GM23338 (cell line): ENCODE results near the gene ISL1. TPM values are rescaled to one million over a fixed set of nuclear protein-coding genes. Genes with fewer than 3 reads are reported as not detected.

ENCODE experiments used
- ATAC-seq: fragments of 200-7000 bp; cut with Tn5 transposase; 3 replicates; pipeline ENCODE4 v1.9.1; 2020
- DNase-seq: peaks from one replicate; pipeline ENCODE4 v3.0.0-alpha.2; 2015; ENCODE audit warnings: low spot score
- H2AFZ ChIP-seq: fragments of 200-600 bp; sonication (generic); 2 replicates; pipeline ENCODE4 v1.8.0; 2016; ENCODE audit warnings: antibody characterized with exemption, mild to moderate bottlenecking, moderate library complexity
- H3F3A ChIP-seq: fragments of 200-600 bp; sonication (generic); replicated peaks from 2 replicates; pipeline ENCODE4 v1.8.0; 2017; ENCODE audit warnings: antibody characterized with exemption, mixed run types, low read depth
- H3K27ac ChIP-seq: fragments of 200-600 bp; sonication (generic); 2 replicates; pipeline ENCODE4 v1.6.1; 2016; ENCODE audit warnings: low read depth
- H3K27me3 ChIP-seq: fragments of 200-600 bp; sonication (generic); 2 replicates; pipeline ENCODE4 v1.8.0; 2016; ENCODE audit warnings: mild to moderate bottlenecking, mixed run types, moderate library complexity; ENCODE audit not compliant: insufficient read depth
- H3K36me3 ChIP-seq: fragments of 200-600 bp; sonication (generic); 2 replicates; pipeline ENCODE4 v1.8.0; 2016; ENCODE audit warnings: mild to moderate bottlenecking; ENCODE audit not compliant: insufficient read depth
- H3K4me1 ChIP-seq: fragments of 200-600 bp; sonication (generic); 2 replicates; pipeline ENCODE4 v1.8.0; 2016; ENCODE audit warnings: mild to moderate bottlenecking, moderate library complexity; ENCODE audit not compliant: insufficient read depth
- H3K4me2 ChIP-seq: fragments of 200-600 bp; sonication (generic); 2 replicates; pipeline ENCODE4 v1.7.1; 2017; ENCODE audit warnings: mixed run types
- H3K4me3 ChIP-seq: fragments of 200-600 bp; sonication (generic); 2 replicates; pipeline ENCODE4 v1.6.1; 2016; ENCODE audit warnings: mixed run types
- H3K79me2 ChIP-seq: fragments of 200-600 bp; sonication (generic); replicated peaks from 2 replicates; pipeline ENCODE4 v1.8.0; 2017; ENCODE audit warnings: mild to moderate bottlenecking; ENCODE audit not compliant: insufficient read depth
- H3K9me2 ChIP-seq: fragments of 200-600 bp; sonication (generic); 2 replicates; pipeline ENCODE4 v1.8.0; 2017; ENCODE audit not compliant: insufficient read depth
- H4K20me1 ChIP-seq: fragments of 200-600 bp; sonication (generic); replicated peaks from 2 replicates; pipeline ENCODE4 v1.8.0; 2017; ENCODE audit warnings: mild to moderate bottlenecking; ENCODE audit not compliant: insufficient read depth
- H3K27ac Mint-ChIP-seq: 2 replicates; pipeline ENCODE4 v1.8.0; 2020; ENCODE audit warnings: inconsistent platforms, mild to moderate bottlenecking, moderate library complexity, mixed read lengths
- H3K27me3 Mint-ChIP-seq: 3 replicates; pipeline ENCODE4 v1.8.0; 2022; ENCODE audit warnings: low read depth, mild to moderate bottlenecking, moderate library complexity, mixed read lengths, inconsistent platforms; ENCODE audit not compliant: insufficient read depth, poor library complexity
- H3K36me3 Mint-ChIP-seq: 3 replicates; pipeline ENCODE4 v1.8.0; 2021; ENCODE audit warnings: low read depth, mild to moderate bottlenecking, inconsistent platforms, moderate library complexity, mixed read lengths
- H3K4me1 Mint-ChIP-seq: 3 replicates; pipeline ENCODE4 v1.8.0; 2020; ENCODE audit warnings: mild to moderate bottlenecking, inconsistent platforms, mixed read lengths
- H3K4me3 Mint-ChIP-seq: 3 replicates; pipeline ENCODE4 v1.8.0; 2021; ENCODE audit warnings: moderate library complexity, mild to moderate bottlenecking, inconsistent platforms, mixed read lengths
- H3K9me3 Mint-ChIP-seq: 3 replicates; pipeline ENCODE4 v1.8.0; 2020; ENCODE audit warnings: moderate library complexity, mild to moderate bottlenecking, inconsistent platforms, mixed read lengths
- CTCF ChIP-seq, 2 experiments: fragments of 200-600 bp in 1 of 2; sonication (generic) in 1 of 2; conservative IDR thresholded peaks; 2 replicates each; pipeline versions ENCODE4 v1.5.1 to v1.6.1; 2016 to 2017; ENCODE audit warnings: antibody characterized with exemption in 2 of 2, low read depth in 2 of 2, mild to moderate bottlenecking in 2 of 2, moderate library complexity in 1 of 2
- ETS1 ChIP-seq: IDR thresholded peaks from 2 replicates; pipeline ENCODE4 v1.6.1; 2016; ENCODE audit warnings: antibody characterized with exemption
- EZH2 ChIP-seq: fragments of 200-600 bp; sonication (generic); IDR thresholded peaks from one replicate; pipeline ENCODE4 v1.8.0; 2017; ENCODE audit warnings: antibody characterized with exemption, mild to moderate bottlenecking, low read depth; ENCODE audit not compliant: unreplicated experiment
- EZH2phosphoT487 ChIP-seq: fragments of 200-600 bp; sonication (generic); IDR thresholded peaks from one replicate; pipeline ENCODE4 v1.8.1; 2018; ENCODE audit warnings: antibody characterized with exemption; ENCODE audit not compliant: unreplicated experiment
- NANOG ChIP-seq: IDR thresholded peaks from 2 replicates; pipeline ENCODE4 v1.6.1; 2016; ENCODE audit warnings: antibody characterized with exemption, borderline replicate concordance
- POLR2AphosphoS5 ChIP-seq: IDR thresholded peaks from 2 replicates; pipeline ENCODE4 v1.6.1; 2016; ENCODE audit warnings: antibody characterized with exemption, low read depth
- STAT1 ChIP-seq: IDR thresholded peaks from one replicate; pipeline ENCODE4 v1.6.1; 2016; ENCODE audit warnings: antibody characterized with exemption; ENCODE audit not compliant: unreplicated experiment
- ZNF114 ChIP-seq: fragments of 250-450 bp; sonication (Bioruptor Pico); IDR thresholded peaks from 2 replicates; pipeline ENCODE4 v1.5.0; 2020; ENCODE audit warnings: mild to moderate bottlenecking, moderate library complexity
- ZNF331 ChIP-seq: fragments of 250-450 bp; sonication (Bioruptor Pico); IDR thresholded peaks from 2 replicates; pipeline ENCODE4 v1.5.0; 2020; ENCODE audit warnings: low read depth, mild to moderate bottlenecking, moderate library complexity
- ZNF462 ChIP-seq: fragments of 250-450 bp; sonication (Bioruptor Pico); IDR thresholded peaks from 2 replicates; pipeline ENCODE4 v1.5.0; 2020; ENCODE audit warnings: mild to moderate bottlenecking, moderate library complexity
- polyA plus RNA-seq: library from polyadenylated mRNA; unstranded; fragments of >200 nt; fragmentation: Nextera tagmentation; extraction: Ambion mirVana; gene quantifications from 2 replicates; pipeline ENCODE4 v1.2.1, GENCODE V29; 2016
- total RNA-seq: library from RNA; depleted of rRNA; stranded (reverse); fragments of >200 nt; shearing (Covaris generic); gene quantifications from 2 replicates; pipeline ENCODE4 v1.2.3, GENCODE V29; 2014

ISL1 gene
- total and polyA plus RNA-seq, 2 experiments from 2014 or later = 0.38 to 0.55 TPM

- Histone ChIP-seq H3F3A (peaks cover 26% of the 10 kb centered on the region), H3K27ac (no peak overlapping the region), H3K27me3 (peaks cover 94% of the 10 kb centered on the region), H3K36me3 (no peaks in the 10 kb centered on the region), H3K4me3 (peak overlapping the region; percentile 66), H3K79me2 (no peaks in the 10 kb centered on the region), H4K20me1 (no peaks in the 10 kb centered on the region; the same call in 1 of the 2 replicates), H3K9me2 (no peaks in the 10 kb centered on the region), H2AFZ (no peak overlapping the region), H3K4me1 (peaks cover 76% of the 10 kb centered on the region), H3K4me2 (peak overlapping the region; percentile 87)
- Mint-ChIP-seq H3K27me3 (peaks cover 100% of the 10 kb centered on the region), H3K27ac (no peak overlapping the region), H3K4me1 (peaks cover 81% of the 10 kb centered on the region), H3K36me3 (no peaks in the 10 kb centered on the region), H3K9me3 (no peaks in the 10 kb centered on the region; the same call in 1 of the 3 replicates), H3K4me3 (peak overlapping the region; percentile 78)
- no peak for DNase-seq
- TF ChIP-seq POLR2AphosphoS5 (no peak), NANOG (no peak), CTCF (conservative IDR thresholded peaks at IDR 0.05; ENCODE audit: low read depth in 2 of 2) (no peak), EZH2 (no peak), ZNF331 (CRISPR knock-in tag) (no peak), ETS1 (no peak), EZH2phosphoT487 (no peak), STAT1 (no peak), ZNF114 (no peak)
- ATAC-seq = no peak
Measured at GRCh38 chr5:51384281-51384840, 1.1 kb downstream of the ISL1 start.

GRCh38 chr5:51385216-51385615 is 2.0 kb downstream of the ISL1 start:
- peaks cover 99% of the 10 kb centered on the region for H3K27me3 Mint-ChIP-seq
- ATAC-seq = no peak

More at GRCh38 chr5:51385216-51385615, 2.0 kb downstream of the ISL1 start:
- H2AFZ ChIP-seq = no peak overlapping the region
- no peak for TF ChIP-seq ZNF114
- no peak for TF ChIP-seq ZNF331 (CRISPR knock-in tag)
- TF ChIP-seq NANOG = no peak
- TF ChIP-seq ETS1 = no peak
- TF ChIP-seq ZNF462 (CRISPR knock-in tag) = no peak
- peak overlapping the region; percentile 87 for H3K4me2 ChIP-seq
- no peaks in the 10 kb centered on the region for H3K36me3 ChIP-seq
- Mint-ChIP-seq H3K27ac (no peak overlapping the region), H3K4me3 (no peak overlapping the region; the same call in 2 of the 3 replicates), H3K4me1 (peaks cover 77% of the 10 kb centered on the region), H3K9me3 (no peaks in the 10 kb centered on the region; the same call in 1 of the 3 replicates), H3K36me3 (no peaks in the 10 kb centered on the region)
- peak overlapping the region; percentile 66 for H3K4me3 ChIP-seq
- peaks cover 26% of the 10 kb centered on the region for H3F3A ChIP-seq
- no peaks in the 10 kb centered on the region for H4K20me1 ChIP-seq
- no peaks in the 10 kb centered on the region for H3K9me2 ChIP-seq
- H3K79me2 ChIP-seq = no peaks in the 10 kb centered on the region
- peaks cover 70% of the 10 kb centered on the region for H3K4me1 ChIP-seq
- no peak for DNase-seq
- no peak overlapping the region for H3K27ac ChIP-seq
- peaks cover 96% of the 10 kb centered on the region for H3K27me3 ChIP-seq
